GM19035 (cell line): Measurements from ENCODE around the gene HDAC4.

Experiments used
- ATAC-seq: cut with Tn5 transposase; IDR thresholded peaks from one replicate; pipeline ENCODE4 v1.9.1; 2021; ENCODE audit not compliant: unreplicated experiment

HDAC4 gene

DNA sequence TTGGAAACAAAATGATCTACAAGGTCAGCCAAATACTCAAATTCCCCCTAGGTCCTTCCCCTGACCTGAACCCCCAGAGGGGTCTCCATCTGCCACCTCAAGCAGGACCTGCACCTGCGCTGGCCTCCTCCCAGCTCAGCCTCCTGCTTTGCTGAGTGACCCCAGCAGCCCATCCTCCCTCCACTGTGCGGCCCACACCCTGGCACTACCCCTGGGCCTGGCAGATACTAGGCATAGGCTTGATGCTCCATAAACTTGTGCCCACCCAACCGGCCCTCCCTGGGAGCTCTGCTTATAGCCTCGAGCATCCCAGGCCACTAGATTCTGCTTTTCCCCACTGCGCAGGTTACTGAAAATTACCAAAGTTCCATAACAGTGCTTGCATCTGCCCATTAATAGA is 156.2 kb downstream of the HDAC4 start:
- no peak for ATAC-seq

DNA sequence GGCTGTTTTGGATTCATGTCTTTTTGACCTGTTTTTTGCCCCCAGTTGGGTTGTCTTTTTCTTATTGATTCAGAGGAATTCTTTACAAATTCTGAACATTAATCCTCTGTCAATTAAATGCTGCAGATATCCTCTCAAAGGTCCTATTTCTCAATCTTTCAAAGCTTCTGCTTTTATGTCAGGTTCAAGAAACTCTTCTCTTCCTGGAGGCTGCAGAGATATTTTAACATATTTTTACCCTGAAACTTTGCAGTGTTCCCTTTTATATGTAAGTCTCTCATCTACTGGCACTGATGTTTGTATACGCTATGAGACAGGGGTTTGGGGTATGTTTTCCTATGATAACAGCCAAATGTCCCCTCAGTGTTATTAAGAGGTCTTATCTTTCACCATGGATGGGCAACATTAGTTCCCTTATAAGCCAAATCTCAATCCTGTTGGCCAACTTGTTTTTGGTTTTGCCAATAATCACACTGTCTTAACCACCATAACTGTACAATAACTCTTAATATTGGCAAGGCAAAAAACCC is 159.3 kb downstream of the HDAC4 start:
- ATAC-seq, result no peak

DNA sequence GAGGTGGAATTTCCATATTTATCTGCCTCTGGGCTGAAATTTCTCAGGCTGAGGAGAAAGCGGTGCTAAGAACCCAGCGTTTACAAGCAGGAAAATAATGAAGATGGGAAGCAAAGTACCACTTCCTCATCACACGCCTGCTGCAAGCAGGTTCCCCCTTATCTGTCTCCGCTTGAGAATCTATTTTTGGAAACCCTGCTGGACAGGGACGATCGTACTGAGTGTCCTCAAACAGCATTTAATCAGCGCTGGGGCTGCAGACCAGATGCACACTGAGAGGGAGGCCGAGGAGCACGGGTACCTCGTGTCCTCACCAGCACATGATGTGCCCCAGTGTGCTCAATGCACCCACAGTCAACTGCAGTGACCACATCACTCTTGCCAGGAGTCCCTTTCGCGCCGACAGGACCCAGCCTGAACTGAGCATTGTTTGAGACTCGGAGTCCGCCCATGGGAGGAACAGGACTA is 160.4 kb downstream of the HDAC4 start:
- no peak for ATAC-seq

DNA sequence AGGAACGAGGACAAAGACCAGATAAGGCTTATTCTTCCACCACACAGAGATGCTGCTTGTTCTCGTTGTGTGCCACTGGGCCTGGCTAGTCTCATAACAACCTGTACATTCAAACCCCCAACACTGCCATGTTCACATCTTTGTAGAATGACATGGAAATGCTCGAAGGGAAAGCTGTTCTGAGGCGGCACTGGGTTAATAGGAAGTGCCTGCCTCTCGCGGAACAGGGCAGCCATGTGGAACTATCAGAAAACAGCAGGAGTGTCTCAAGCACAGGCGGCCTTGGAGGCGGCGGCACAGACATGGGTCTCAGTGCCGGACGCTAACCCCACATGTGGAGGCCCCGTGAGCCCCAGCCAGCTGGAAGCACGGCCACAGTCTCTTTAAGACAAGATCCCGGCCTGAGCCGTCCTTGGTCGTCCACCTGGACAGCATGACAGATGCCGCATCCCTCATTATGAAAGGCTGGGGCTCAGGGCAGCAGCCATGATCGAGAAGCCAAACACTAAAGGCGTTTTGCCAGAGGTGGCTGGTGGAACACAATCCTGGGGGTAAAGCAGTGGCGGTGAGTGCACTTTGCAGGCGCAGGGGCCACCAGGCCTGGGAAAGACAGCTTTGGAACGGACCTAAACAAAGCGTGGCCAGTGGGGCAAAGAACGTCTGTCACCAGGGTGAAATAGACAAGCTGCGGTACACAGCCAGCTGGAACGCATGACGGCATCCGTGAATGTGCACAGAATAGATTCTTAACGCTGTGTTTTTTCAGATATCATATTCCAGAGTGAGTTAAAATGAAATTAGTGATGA is 161.0 kb downstream of the HDAC4 start:
- no peak for ATAC-seq

DNA sequence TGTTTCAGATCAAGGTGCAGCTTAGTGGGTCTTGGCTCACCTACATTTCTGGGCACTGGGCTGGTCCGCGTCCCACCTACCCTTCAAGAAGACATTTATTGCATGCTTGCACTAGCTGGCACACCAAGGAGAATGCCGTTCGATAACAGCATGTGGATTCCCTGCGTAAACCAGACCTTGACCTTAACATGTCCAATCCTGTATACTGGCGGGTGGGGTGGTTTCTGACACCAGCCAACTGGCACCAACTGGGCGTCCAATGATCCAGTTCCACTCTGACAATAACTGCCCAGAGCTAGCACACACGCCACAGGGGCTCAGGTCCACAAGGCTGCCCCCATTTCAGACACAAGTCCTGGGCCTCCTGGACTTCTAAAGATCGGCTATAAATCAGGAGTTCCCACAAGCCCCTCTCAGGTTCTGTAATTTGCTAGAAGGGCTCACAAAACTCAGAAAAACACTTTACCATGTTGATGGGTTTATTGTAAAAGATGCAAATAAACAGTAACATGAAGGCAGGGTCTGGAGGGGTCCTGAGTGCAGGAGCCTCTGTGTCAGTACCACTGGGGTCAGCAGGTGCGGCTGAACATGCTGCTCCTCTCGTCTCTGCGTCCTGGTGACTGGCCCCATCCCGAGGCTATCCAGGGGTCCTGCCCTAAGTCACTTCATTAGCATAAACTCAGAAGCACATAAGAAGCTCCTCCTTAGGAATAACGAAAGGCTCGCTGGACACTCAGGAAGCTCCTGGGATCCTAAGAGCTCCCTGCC is 161.8 kb downstream of the HDAC4 start:
- ATAC-seq, result no peak

DNA sequence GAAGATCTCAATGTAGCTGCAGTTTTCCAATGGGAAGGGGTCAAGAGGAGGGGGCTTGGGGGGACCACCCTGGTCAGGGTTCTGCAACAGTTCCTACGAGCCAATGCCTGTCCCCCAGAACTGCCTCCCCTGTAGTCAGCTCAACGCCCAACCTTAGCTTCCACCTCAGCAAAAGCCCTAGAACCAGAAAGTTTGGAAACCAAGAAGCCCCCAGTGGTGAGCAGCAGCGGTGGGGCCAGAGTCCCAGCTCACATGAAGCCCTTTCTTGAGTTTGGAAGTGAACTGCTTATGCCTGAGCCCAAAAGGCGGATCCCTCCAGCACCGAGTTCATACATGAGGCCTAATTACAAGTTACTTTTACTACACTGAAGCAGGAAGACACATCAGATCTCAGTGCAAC is 162.4 kb downstream of the HDAC4 start:
- ATAC-seq, result no peak

DNA sequence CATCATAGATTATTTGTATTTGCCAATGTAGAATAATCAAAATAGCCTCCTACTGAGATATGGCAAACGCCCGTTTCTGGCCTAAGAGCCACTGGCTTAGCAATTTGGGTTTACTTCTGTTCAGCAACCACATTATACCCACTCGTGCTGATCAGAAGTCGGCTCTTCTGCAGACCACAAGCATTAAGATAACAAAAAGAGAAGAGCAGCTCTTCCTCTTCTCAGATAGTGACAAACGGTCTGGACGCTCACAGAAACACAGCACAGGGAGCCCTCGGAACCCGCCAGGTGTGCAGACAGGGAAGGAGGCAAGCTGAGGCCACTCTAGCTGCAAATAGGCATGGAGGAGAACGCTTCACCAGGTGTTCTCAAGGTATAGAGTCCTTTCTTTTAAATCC is 164.0 kb downstream of the HDAC4 start:
- no peak for ATAC-seq

DNA sequence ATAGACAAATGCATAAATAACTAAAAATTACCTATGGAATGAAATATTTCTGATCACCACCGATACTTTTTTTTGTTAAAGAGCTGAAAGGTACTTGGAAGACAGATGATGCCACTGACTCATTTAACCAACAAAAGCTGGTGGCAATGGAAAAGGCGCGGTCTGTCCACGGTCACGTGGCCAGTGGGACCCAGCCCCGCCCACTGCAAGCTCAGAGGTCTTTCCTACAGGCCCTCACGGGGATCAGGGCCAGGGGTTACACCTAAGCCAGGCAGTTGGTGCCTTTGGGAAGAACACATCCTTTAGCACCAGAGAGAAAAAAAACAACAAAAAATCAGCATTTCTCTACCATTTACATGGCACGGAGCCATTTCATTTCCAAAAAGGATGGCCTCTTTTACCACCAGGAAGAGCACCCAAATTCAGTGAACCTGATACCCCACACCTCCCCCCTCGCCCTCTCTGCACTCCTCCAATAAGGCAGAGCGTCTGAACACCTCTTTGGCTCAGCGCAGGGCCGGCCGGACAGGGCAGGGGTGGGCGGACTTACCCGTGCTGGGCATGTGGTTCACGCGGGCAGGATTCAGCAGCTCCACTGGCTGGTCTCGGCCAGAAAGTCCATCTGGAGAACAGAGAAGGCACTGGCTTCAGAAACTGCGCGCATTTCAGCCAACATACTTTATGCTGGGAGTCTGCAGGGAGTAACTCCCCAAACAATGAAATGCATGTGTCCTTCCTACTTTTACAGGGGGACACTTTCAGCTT is 164.6 kb downstream of the HDAC4 start:
- ATAC-seq, result no peak

DNA sequence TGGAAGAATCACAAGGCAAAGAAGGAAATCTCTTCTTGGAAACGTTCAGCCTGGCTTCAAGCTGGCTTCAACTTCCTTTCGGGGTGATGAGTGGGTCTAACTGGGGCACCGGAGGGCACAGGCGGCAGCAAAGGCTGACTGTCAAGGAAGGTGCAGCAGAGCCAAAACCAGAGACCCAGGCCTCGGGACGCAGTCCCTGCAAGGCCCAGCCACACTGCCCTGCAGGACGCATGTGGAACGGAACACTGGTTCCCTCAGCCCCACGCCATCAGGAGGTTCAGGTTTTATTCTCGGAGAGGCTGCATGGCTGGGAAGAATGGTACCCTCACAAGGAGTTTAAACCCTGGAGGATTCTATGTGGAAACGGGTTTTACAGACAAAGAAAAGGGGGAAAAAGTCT is 165.5 kb downstream of the HDAC4 start:
- ATAC-seq, result no peak

DNA sequence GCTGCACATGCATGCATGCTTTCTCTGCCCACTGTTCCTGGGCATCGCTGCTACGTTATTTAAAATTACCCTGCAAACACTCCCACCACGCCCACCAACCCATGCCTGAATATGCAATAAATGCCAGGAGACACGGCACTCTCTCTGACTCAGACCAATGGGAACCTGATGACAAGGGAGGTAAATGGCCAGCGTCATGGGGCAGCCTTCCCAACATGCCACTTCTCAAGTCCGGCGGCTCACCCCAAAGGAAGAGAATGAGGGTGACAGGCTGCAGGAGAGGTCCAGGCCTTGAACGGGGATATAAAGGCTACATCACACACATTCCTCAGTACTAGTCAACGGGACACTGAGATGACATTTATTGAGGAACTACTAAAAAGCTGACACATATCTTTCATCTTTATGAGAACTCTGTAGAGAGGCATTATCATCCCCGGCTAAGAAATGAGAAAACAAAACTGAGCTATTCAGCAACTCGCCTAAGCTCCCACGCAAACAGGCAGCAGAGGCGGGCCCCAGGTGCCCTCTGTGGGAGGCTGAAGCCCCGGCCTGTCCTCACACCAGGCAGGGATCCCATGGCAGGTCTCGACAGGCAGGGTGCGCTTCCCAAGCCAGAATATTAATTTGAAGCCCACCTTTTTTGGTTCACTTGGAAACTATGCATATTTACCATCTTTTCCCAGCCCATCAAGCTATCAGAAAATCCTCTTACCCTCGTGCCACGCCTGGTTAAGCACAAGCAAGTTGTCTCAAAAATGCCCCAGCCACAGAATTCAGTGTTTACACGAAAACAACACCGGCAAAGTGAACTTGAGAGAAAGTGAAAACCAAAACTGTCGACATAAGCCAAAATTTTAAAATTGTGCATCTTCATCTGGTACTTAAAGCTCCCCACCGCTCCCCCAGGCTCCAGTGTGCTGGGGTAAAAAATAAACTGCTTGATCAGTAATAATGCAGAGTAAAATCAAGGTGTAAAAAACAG is 166.3 kb downstream of the HDAC4 start:
- no peak for ATAC-seq

DNA sequence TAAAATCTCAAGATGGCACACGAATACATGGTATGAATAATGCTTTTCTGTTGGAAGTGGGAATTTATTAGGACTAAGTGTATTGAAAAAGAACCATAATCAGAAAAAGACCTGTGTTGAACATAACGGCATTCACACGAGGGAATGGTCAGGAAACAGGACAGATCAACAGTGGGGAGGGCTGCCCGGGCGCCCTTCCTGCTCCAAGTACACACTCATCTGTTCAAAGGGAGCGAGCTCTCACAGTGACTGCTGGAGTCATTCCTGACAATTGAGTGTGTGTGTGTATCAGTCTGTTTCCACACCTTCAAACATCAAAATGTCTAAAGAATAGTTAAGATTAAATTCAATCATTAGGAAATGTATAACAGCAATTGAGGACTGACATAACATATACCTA is 167.2 kb downstream of the HDAC4 start:
- no peak for ATAC-seq

DNA sequence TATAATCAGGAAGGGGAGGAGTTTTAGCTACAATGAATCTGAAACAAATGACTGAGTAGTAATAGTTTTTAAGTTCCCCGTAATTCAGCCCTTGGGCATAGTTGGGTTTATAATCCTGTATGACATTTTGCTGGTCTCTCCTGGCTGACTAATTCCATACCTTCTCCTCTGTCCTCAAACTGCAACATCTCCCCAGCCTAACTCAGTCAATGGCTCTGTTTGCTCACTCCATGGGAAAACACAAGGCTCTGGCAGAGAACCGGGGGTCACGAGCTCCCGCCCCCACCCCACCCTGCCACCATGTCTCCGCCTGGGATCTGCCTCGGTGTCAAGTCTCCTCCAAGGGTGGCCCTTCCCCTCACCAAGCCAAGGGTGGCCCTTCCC is 168.6 kb downstream of the HDAC4 start:
- no peak for ATAC-seq

DNA sequence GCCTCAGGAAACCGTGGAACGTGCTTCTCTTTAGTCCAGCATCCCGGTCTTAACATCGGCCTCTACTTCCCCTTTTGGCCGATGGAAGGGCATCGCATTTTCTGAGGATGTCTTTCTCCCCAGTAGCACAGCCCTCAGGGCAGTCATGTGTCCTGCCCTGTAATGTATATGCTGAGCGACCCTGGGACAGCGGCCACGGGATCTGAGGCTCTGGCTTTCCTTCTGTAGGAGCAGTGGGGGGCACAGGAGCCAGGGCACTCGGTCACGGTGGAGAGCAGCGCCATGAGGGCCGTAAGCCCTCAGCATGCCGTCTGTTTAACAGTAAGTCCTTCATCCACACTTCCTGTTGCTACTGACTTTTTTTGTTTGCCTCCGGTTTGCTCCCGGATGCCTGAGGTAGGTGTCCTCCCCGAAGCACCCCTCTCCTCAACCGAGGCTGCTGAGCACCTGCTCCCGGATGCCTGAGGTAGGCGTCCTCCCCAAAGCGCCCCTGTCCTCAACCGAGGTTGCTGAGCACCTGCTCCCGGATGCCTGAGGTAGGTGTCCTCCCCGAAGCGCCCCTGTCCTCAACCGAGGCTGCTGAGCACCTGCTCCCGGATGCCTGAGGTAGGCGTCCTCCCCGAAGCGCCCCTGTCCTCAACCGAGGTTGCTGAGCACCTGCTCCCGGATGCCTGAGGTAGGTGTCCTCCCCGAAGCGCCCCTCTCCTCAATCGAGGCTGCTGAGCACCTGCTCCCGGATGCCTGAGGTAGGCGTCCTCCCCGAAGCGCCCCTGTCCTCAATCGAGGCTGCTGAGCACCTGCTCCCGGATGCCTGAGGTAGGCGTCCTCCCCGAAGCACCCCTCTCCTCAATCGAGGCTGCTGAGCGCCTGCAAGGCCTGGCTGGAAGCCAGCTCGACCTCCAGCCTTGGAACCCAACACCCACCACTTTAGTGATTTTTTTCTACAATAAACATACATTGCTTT is 169.3 kb downstream of the HDAC4 start:
- no peak for ATAC-seq

DNA sequence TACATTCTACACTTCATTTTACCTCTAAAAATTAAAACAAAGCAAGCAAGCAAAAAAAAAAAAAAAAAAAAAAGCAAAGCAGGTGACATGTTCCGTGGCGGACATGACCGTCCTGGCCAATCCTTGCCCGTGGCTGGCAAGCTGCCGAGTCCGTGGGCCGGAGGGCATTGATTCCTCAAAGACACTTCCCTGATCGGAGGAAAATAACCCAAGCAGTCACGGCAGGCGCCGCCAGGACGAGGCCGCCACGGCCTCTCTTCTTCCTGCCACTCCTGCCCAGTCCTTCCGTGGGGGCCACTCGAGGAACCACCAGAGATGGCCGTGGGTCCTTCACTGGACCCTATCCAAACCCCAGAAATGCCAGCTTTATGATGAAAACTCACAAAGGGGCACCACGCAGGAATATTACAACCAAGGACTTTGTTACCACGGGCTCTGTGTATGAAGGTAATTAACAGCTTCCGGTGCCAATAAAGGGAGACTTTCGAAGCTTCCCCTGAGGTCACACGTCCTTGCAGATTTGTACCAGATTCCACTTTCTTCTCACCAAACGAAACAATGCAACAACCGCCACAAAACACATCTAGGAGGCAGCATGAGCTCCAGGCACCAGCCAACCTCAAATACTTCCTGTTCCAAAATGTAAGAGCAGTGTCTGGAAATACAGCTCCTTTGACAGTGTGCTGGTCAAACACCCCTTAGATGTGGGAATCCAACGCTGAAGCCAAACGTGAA is 170.3 kb downstream of the HDAC4 start:
- no peak for ATAC-seq

DNA sequence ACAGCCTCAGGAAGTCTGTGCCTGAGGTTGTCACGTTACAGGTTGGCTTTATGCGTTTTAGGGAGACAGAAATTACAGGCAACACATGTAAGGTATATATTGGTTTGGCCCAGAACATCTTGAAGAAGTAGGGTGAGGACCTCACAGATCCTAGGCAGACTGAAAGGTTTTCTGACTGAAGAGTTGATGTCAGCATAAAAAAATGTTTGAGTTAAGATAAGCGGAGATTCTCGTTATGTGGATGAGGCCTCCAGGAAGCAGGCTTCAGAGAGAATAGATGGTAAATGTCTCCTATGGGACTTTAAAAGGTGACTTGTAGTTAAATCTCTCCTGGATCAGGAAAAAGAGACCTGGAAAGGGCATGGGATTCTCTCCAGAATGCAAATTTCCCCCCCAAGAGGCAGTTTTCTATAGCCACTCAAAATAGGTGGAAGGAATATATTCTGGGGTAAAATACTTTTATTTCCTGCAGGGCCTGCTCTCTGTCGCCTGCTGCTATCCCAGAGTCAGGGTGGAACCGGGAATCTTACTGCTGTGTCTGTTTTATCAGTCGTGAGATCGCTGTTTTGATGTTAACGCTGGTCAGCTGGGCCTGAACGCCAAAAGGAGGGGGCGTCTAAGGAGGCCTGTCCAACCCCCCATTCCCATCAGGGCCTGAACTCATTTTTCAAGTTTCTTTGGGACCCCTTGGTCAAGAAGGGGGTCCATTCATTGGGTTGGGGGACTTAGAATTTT is 171.1 kb downstream of the HDAC4 start:
- ATAC-seq, result no peak

DNA sequence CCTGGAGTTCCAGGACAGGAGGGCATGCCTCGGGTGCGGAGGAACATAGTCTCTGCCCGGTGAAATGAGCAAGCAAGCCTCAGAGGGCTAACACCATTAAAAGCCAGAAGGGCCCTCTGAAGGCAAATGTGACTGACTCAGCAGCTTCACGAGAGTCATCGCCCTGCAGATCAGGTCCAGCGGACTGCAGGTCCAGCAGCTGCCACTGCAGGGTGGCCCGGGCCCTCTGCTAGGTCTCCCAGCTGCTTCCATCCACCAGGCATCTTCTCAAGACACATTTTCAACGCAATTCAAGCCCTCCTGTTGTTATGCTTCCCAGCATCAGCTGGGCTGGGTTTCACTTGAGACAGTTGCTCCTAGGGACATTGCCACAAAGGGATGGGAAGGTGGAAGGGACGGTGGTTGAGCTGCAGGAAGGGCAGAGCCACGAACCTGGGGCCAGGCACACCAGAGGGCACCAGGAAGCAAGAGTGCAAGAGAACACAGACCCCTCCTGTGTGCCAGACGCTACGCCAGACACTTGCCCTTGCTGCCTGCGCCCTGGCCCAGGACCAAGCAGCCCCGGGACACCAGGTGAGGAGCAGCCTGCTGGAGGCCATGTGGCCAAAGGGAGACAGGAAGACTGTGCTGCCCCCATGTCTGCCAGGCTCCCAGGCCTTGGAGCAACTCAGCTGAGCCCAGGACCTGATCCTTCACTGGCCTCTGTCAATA is 173.0 kb downstream of the HDAC4 start:
- ATAC-seq, result no peak
